Activated CD4-positive, alpha-beta T cell treated with anti-CD3 and anti-CD28 coated beads, Interleukin-2, Interleukin-6, amounts not matched to agents 100 ng/mL and 50 ng/mL, durations not matched to agents 16 hours and 8 hours (primary cell): ENCODE results near the gene SH3GL1.

Experiments used
- DNase-seq: peaks from one replicate; pipeline ENCODE4 v3.0.0-alpha.2; 2020

The SH3GL1 gene

GRCh38 chr19:4313847-4314490 is 86.4 kb downstream of the SH3GL1 start:
- no peak for DNase-seq
